Skin epidermis (tissue), 12 donors: ENCODE data around the gene APOBEC3A.
"Not testable (repeated sequence)": the region's sequence is repeated elsewhere in the genome, so short reads cannot be mapped to it uniquely, and the experiment has no call there.

Experiments
- H3K27ac ChIP-seq, 21 experiments: fragments of 200-600 bp; sonication (generic) in 11 of 21; one replicate each; pipeline ENCODE4 v1.5.0; 2020; ENCODE audit warnings: mild to moderate bottlenecking in 3 of 21, inconsistent platforms in 2 of 21, moderate library complexity in 2 of 21
- H3K4me3 ChIP-seq, 7 experiments: fragments of 200-600 bp; sonication (generic) in 2 of 7; one replicate each; pipeline ENCODE4 v1.5.0; 2020; ENCODE audit warnings: inconsistent platforms in 2 of 7, mild to moderate bottlenecking in 2 of 7, moderate library complexity in 1 of 7

Gene APOBEC3A

DNA sequence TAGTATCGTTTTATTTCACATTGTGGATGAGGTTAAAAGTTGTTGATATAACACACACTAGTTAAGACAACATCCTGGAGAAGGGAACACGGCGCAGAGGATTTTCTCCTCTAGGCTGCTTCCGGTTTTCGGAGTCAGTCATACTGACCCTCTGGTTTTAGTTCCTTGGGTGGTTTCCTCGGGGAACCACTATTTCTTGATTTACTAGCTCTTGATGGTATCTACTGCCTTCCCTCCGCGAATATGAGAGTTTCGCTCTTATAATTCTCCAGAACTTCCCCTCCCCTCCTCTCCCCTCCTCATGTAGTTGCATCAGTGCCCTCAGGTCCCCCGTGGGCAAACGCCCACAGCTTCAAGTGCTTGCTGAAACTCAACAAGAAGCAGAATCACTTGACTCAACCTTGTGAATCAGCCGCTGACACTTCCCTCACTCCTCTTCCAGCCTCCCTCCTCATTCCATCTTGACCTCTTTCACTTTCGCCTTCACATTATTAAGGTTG, 15.9 kb upstream of the APOBEC3A start:
- Histone ChIP-seq H3K27ac (peak overlapping the region in 2 of 21 experiments; percentile 11 to 37), H3K4me3 (peak overlapping the region in 1 of 7 experiments; percentile 8)

- H3K4me3 ChIP-seq: no peak overlapping the region
- H3K27ac ChIP-seq: no peak overlapping the region
These were observed 14.7 kb upstream of the APOBEC3A start for GRCh38 chr22:38942702-38943101.

DNA sequence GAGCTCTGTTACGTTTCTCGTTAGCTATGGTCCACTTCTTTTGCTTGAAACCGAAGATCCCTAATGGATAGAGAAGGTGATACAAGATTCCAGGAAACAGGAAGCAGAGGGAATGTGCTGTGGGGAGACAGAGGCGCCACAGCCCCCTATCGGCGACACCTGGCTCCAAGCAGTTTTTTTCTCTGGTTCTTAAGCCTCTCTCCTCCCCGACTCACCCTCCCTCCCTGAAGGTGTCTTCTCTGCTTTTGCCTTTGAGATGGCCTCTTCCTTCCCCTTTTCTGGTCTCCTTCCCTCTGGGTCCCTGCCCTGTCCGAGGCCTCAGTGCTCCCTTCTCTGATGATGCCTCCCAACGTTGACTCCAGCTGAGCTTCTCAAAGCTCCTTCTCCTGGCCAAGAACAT, 14.2 kb upstream of the APOBEC3A start:
- peak overlapping the region in 1 of 21 experiments; percentile 26 for H3K27ac ChIP-seq
- H3K4me3 ChIP-seq: no peak overlapping the region

DNA sequence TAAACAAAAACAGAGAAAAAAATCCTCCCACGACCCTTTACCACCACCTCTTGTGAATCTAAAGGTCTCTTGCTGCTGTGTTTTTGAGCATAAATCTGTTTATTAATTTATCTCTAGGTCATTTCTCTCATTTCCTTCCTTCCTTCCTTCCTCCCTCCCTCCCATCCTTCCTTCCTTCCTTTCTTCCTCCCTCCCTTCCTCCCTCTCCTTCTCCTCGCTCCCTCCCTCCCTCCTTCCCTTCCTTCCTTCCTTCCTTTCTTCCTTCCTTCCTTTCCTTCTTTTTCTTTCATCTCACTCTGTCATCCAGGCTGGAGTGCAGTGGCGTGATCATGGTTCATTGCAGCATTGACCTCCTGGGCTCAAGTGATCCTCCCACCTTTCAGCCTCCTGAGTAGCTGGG, 13.5 kb upstream of the APOBEC3A start:
- Histone ChIP-seq H3K4me3 (no peak overlapping the region), H3K27ac (peak overlapping the region in 1 of 21 experiments; percentile 26)

DNA sequence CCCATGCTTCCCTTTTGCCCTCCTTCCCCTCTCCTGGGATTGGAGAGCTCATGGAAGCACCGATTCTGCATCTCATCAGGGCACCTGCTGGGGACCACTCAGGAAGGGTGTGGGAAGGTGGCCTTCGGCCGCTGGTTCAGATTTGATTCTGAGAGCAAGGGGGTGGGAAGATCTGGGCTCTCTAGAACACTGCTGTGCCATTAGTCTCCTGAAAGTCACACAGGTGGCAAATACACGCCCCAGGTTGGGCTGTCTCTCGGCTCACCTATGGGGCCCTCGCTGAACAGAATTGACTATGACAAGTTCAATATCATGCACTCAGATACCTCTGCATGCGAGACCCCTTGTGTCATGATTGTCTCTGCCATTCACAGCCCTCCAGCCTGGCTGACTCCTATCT, 12.8 kb upstream of the APOBEC3A start:
- H3K27ac ChIP-seq: no peak overlapping the region
- no peak overlapping the region for H3K4me3 ChIP-seq

DNA sequence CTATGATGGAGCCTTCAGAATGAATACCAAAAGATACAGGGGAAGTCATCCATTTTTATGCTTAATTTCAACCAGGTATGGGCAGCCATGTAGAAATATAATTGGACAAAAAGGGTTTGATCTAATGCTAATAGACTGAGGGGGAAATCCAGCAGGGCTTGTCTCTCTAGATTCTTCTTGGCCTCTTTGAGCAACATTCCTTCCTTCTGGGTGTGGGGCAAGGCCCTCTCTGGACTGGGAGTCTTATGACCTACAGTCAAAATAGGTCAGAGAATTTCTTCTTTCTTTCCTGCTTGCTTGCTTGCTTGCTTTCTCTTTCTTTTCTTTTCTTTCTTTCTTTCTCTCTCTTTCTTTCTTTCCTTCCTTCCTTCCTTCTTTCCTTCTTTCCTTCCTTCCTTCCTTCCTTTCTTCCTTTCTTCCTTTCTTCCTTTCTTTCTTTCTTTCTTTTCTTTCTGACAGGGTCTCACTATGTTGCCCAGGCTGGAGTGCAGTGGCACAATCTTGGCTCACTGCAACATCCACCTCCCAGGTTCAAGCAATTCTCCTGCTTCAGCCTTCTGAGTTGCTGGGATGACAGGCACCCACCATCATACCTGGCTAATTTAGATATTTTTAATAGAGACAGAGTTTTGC, 11.6 kb upstream of the APOBEC3A start:
- not testable (repeated sequence) for H3K4me3 ChIP-seq, H3K27ac ChIP-seq

- Histone ChIP-seq H3K4me3 (no peak overlapping the region), H3K27ac (no peak overlapping the region)
These were observed 10.6 kb upstream of the APOBEC3A start for GRCh38 chr22:38946771-38947170.

DNA sequence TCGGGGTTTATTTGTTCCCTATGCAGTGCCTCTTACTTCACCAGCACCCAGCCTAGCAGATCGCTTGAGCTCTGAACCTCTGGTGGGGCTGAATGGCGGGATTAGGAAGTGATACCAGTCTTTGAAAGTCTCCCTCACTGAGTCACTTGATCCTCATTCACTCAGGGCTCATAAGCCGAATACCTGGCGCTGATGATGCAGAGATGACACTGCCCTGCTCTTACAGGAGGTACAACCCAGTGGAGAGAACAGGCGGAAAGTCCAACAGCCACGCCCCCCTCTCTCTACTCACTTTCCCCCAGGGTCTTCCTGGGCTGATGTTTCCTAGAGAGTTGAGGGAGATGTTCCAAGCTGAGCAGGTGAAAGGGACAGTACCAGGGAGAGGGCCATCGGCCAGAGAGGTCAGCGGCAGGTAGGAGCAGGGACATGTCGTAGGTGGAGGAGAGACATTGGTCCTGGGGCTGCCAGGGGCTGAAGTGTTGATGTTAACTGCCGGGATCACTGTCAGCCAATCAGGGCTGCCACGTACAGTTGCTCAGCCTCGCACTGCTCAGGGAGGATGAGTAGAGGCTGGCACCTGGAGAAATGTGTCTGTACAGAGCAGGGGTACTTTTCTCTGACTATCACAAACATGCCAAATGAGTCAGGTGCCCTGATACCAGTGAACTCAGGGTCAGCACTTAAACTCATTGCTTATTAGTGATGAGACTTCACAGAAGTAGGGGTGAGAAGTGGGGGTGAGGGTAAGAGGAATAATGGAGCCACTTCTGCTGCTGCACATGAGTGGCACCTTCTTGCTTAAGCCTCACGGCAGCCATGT, 9.9 kb upstream of the APOBEC3A start:
- H3K27ac ChIP-seq: no peak overlapping the region
- no peak overlapping the region for H3K4me3 ChIP-seq

GRCh38 chr22:38948181-38948940, 9.0 kb upstream of the APOBEC3A start:
- no peak overlapping the region for H3K27ac ChIP-seq

GRCh38 chr22:38949889-38950405, 7.5 kb upstream of the APOBEC3A start:
- Histone ChIP-seq H3K4me3 (no peak overlapping the region), H3K27ac (no peak overlapping the region)

More at GRCh38 chr22:38948181-38948940, 9.0 kb upstream of the APOBEC3A start:
- no peak overlapping the region for H3K4me3 ChIP-seq

- Histone ChIP-seq H3K4me3 (no peak overlapping the region), H3K27ac (no peak overlapping the region)
These were observed 6.7 kb upstream of the APOBEC3A start for GRCh38 chr22:38950527-38951295.

GRCh38 chr22:38951734-38952133, 5.7 kb upstream of the APOBEC3A start:
- Histone ChIP-seq H3K4me3 (no peak overlapping the region), H3K27ac (peak overlapping the region in 2 of 21 experiments; percentile 17 to 38)

- Histone ChIP-seq H3K4me3 (no peak overlapping the region), H3K27ac (peak overlapping the region in 6 of 21 experiments; percentile 55 to 79 (median 66))
These were observed 5.0 kb upstream of the APOBEC3A start for GRCh38 chr22:38952281-38952993.

DNA sequence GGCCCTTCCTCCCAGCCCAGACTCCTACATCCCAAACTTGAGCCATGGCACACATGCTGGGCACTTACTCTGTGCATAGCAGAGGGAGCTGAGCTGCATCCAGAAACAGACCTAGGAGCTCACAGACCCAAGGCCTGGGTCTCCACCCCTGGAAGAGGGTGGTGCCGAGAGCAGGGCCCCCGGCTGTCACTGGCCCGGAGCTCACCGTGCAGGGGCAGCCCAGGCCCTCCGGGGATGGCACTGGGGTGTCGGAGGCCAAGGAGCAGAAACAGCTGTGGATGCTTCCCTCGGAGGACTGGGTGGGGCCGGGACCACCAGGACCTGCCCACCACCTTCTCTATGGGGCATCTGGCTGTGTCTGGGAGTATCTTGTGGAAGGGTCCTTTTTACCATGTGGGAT, 4.3 kb upstream of the APOBEC3A start:
- H3K4me3 ChIP-seq: no peak overlapping the region
- peak overlapping the region in 8 of 21 experiments; percentile 16 to 79 (median 65) for H3K27ac ChIP-seq

DNA sequence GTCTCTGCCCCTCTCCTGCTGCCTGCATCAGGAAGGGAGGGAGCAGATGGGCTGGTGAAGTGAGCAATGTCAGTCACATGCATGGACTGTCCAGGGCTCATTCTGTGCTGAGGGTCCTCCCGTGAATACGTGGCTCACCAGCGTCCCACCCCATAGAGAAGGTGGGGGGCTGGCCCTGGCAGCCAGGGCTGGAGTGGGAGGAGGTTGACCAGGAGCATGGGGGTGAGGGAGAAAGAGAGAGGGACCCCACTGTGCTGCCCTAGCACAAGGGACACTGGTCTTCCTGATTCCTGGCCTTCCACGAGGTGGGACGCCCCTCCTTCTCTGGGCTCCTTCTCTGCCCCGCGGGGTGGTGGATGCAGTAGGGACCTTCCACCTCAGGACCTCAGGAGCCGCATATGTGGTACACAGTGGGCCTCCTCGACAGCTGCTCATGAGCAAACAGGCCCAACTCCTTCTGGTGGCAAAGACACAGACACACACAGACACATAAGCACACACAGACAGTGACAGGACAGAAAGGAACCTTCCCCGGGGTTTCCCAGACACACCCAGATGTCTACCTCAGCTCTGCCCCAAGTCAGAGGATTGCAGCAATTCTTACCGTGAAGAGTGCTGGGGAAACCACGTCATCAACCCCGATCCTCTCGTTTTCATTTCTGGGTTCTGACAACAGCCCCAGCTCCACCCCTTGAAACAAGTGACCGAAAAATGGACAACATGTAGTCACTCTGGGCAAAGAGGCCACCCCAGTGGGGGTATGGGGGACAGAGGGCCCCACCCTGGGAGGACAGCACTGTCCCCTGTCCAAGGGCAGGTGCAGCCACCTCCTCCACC, 3.6 kb upstream of the APOBEC3A start:
- peak overlapping the region in 10 of 21 experiments; percentile 16 to 79 (median 60) for H3K27ac ChIP-seq

DNA sequence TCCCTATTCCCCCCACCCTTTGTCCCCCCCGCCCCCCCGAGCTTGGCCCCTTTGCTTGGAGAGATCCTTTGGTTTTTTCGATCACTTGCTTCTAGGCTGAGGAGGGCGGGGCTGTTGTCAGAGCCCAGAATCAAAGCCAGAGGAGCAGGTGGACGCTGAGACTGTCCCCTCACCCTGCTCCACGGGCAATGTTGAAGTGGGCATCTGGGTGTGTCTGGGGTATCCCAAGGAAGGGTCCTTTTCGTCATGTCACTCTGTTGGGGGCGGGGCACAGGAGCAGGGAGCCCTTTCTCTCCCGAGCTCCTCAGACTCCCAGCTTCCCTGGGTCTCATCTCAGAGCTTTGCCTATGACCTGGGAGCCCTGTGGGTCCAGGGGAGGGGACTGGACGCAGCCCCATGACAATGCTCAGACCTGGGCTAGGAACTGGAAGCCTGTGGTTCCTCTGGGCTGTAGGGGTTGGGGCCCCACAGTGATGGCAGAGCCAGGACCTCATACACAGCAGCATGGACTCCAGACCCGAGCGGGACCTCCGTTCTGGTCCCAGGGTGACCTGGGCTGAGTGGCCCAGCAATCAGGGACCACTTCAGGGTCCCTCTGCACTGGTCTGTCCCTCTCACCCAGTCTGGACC, 2.9 kb upstream of the APOBEC3A start:
- H3K4me3 ChIP-seq: no peak overlapping the region
- H3K27ac ChIP-seq: peak overlapping the region in 7 of 21 experiments; percentile 26 to 79 (median 54)

More for the DNA sequence above, 3.6 kb upstream of the APOBEC3A start:
- H3K4me3 ChIP-seq: no peak overlapping the region

- Histone ChIP-seq H3K27ac (no peak overlapping the region), H3K4me3 (no peak overlapping the region)
These were observed 2.0 kb upstream of the APOBEC3A start for GRCh38 chr22:38955250-38955905.
